DMS 273 (cell line): ENCODE data around the gene TARS3.

Source experiments
- DNase-seq: peaks from one replicate; lab custom pipeline; 2025; ENCODE audit not compliant: unreplicated experiment; lab: John Stamatoyannopoulos, UW

Gene TARS3

GRCh38 chr15:101608201-101608600 is 116.1 kb downstream of the TARS3 start:
- DNase-seq, result no peak

GRCh38 chr15:101607108-101607507 is 117.2 kb downstream of the TARS3 start:
- no peak for DNase-seq

- DNase-seq, result no peak
Measured at GRCh38 chr15:101604124-101604874, 120.0 kb downstream of the TARS3 start.
